Endothelial cell of umbilical vein (primary cell): Measurements from ENCODE around the gene NDUFV1. TPM values are rescaled to one million over a fixed set of nuclear protein-coding genes. Genes with fewer than 3 reads are reported as not detected.
A peak's percentile ranks its signal among the peaks of the same experiment; 100 is the strongest.

Experiments
- BruUV-seq: library from RNA; stranded (reverse); fragments of 400-500 nt; replicated peaks from 2 replicates; lab custom pipeline; 2021; lab: Mats Ljungman, UMichigan
- CTCF ChIA-PET: fragments of 300-600, 350-600 bp; sonication (Branson Sonifier 250); formaldehyde crosslinking; loops from one replicate; lab custom pipeline; 2021; ENCODE audit warnings: antibody characterized with exemption, inconsistent platforms; lab: Charles Lee
- POLR2A ChIA-PET: fragments of 300-600, 350-600 bp; sonication (Branson Sonifier 250); formaldehyde crosslinking; loops from one replicate; lab custom pipeline; 2021; ENCODE audit warnings: antibody characterized with exemption, inconsistent platforms; lab: Charles Lee
- DNase-seq: peaks from one replicate; pipeline ENCODE4 v3.0.0-alpha.2; 2011; ENCODE audit warnings: low read depth, low spot score
- FAIRE-seq: peaks from 2 replicates; lab custom pipeline; 2011; peaks lifted over from hg19 to GRCh38; lab: Jason Lieb, UNC
- H2AFZ ChIP-seq: 2 replicates; pipeline ENCODE4 v1.6.0; 2012; ENCODE audit warnings: low read depth, low read length, control low read depth, inconsistent platforms
- H3K27ac ChIP-seq: 2 replicates; pipeline ENCODE4 v1.5.1; 2011; ENCODE audit warnings: low read depth, mild to moderate bottlenecking, control low read depth, low read length, moderate library complexity; ENCODE audit not compliant: insufficient read depth
- H3K27me3 ChIP-seq, 2 experiments: 2 replicates each; pipeline versions ENCODE4 v1.6.0 to v1.6.1; 2011; ENCODE audit warnings: low read length in 2 of 2, mixed read lengths in 1 of 2; ENCODE audit not compliant: control insufficient read depth in 2 of 2, insufficient read depth in 2 of 2
- H3K36me3 ChIP-seq, 2 experiments: 2 replicates in 1 of 2; 3 replicates in 1 of 2; pipeline ENCODE4 v1.5.1; 2011; ENCODE audit warnings: low read length in 2 of 2, mild to moderate bottlenecking in 1 of 2, moderate library complexity in 1 of 2; ENCODE audit not compliant: control insufficient read depth in 2 of 2, insufficient read depth in 2 of 2; ENCODE audit errors: extremely low read depth in 1 of 2
- H3K4me1 ChIP-seq: 3 replicates; pipeline ENCODE4 v1.5.1; 2011; ENCODE audit warnings: mild to moderate bottlenecking, low read length; ENCODE audit not compliant: control insufficient read depth, insufficient read depth; ENCODE audit errors: extremely low read depth
- H3K4me2 ChIP-seq: 2 replicates; pipeline ENCODE4 v1.6.1; 2011; ENCODE audit warnings: low read length, control low read depth, mixed read lengths; ENCODE audit not compliant: insufficient read depth
- H3K4me3 ChIP-seq, 3 experiments: fragments of 200-600 bp in 1 of 3; sonication (generic), shearing (Covaris generic) in 1 of 3; replicated peaks in 1 of 3; 2 replicates each; pipeline ENCODE4 v1.5.1; 2011 to 2016; ENCODE audit warnings: control low read depth in 3 of 3, low read length in 3 of 3, mild to moderate bottlenecking in 2 of 3, inconsistent platforms in 1 of 3, low read depth in 1 of 3, moderate library complexity in 1 of 3; ENCODE audit not compliant: insufficient read depth in 1 of 3
- H3K79me2 ChIP-seq: 2 replicates; pipeline ENCODE4 v1.6.0; 2012; ENCODE audit warnings: low read length, inconsistent platforms; ENCODE audit not compliant: control insufficient read depth, insufficient read depth
- H3K9ac ChIP-seq: replicated peaks from 2 replicates; pipeline ENCODE3; 2011; ENCODE audit warnings: low read length, control low read depth; ENCODE audit not compliant: insufficient read depth; ENCODE audit errors: extremely low read depth
- H3K9me1 ChIP-seq: replicated peaks from 3 replicates; pipeline ENCODE4 v1.6.0; 2011; ENCODE audit warnings: mild to moderate bottlenecking, low read length; ENCODE audit not compliant: control insufficient read depth, insufficient read depth; ENCODE audit errors: extremely low read depth
- H3K9me3 ChIP-seq: replicated peaks from 2 replicates; pipeline ENCODE4 v1.5.1; 2012; ENCODE audit warnings: low read length, inconsistent platforms; ENCODE audit not compliant: control insufficient read depth, insufficient read depth
- H4K20me1 ChIP-seq: replicated peaks from 2 replicates; pipeline ENCODE3; 2011; ENCODE audit warnings: mild to moderate bottlenecking, low read length; ENCODE audit not compliant: control insufficient read depth, insufficient read depth; ENCODE audit errors: extremely low read depth
- EZH2 ChIP-seq: IDR thresholded peaks from 2 replicates; pipeline ENCODE4 v1.6.1; 2012; ENCODE audit warnings: borderline replicate concordance, low read depth, mild to moderate bottlenecking, moderate library complexity, low read length, inconsistent platforms; ENCODE audit not compliant: severe bottlenecking
- FOS ChIP-seq: IDR thresholded peaks from 2 replicates; pipeline ENCODE4 v1.6.1; 2011; ENCODE audit warnings: mild to moderate bottlenecking, low read length, moderate library complexity, borderline replicate concordance; ENCODE audit not compliant: insufficient read depth
- GATA2 ChIP-seq: IDR thresholded peaks from 2 replicates; pipeline ENCODE4 v1.7.0; 2011; ENCODE audit warnings: low read depth, mild to moderate bottlenecking, moderate library complexity, mixed read lengths, low read length; ENCODE audit not compliant: insufficient read length, insufficient read depth
- JUN ChIP-seq: IDR thresholded peaks from 2 replicates; pipeline ENCODE4 v1.6.1; 2011; ENCODE audit warnings: borderline replicate concordance, low read depth; ENCODE audit not compliant: insufficient read length, insufficient read depth
- MYC ChIP-seq: IDR thresholded peaks from one replicate; pipeline ENCODE4 v1.6.1; 2011; ENCODE audit warnings: mild to moderate bottlenecking, low read depth, low read length
- POLR2A ChIP-seq: IDR thresholded peaks from 2 replicates; pipeline ENCODE4 v1.6.1; 2012; ENCODE audit warnings: low read depth, mild to moderate bottlenecking, control low read depth, low read length
- POLR2AphosphoS5 ChIP-seq: IDR thresholded peaks from 2 replicates; pipeline ENCODE4 v1.6.1; 2012; ENCODE audit warnings: low read depth, mild to moderate bottlenecking, control low read depth, low read length, moderate library complexity; ENCODE audit not compliant: insufficient read depth
- dilution Hi-C: fragments of 300-500 bp; cut with MboI; formaldehyde crosslinking; loops from one replicate; pipeline ENCODE4 v1.15.0; 2019; ENCODE audit warnings: low sequenced_read_pairs; ENCODE audit not compliant: extremely low pct_ligation_motif_present
- intact Hi-C: fragments of 100-400 bp; cut with micrococcal nuclease; formaldehyde crosslinking; loops from one replicate; pipeline ENCODE4 v1.10.0; 2022
- polyA plus RNA-seq, 4 experiments: library from polyadenylated mRNA; depleted of rRNA in 3 of 4; stranded (reverse) in 3 of 4; unstranded in 1 of 4; fragments of >200 nt; gene quantifications; 2 replicates each; pipeline versions ENCODE4 v1.2.1 to v1.2.3, GENCODE V29; 2011 to 2012; ENCODE audit warnings: missing spikeins in 1 of 4
- total RNA-seq: library from RNA; stranded (reverse); gene quantifications from 2 replicates; pipeline ENCODE4 v1.2.3, GENCODE V29; 2021
- TF ChIP-seq, protein P1 (sequence below): IDR thresholded peaks from 2 replicates; pipeline ENCODE4 v1.6.1; 2011; ENCODE audit not compliant: insufficient read depth, insufficient read length
- TF ChIP-seq, protein P2 (sequence below), 2 donors: IDR thresholded peaks; 1 replicate in 1 of 2; 2 replicates in 1 of 2; pipeline ENCODE4 v1.5.1; 2011; ENCODE audit warnings: low read length in 2 of 2, mild to moderate bottlenecking in 2 of 2, moderate library complexity in 2 of 2, control low read depth in 1 of 2, inconsistent platforms in 1 of 2, low read depth in 1 of 2; ENCODE audit not compliant: insufficient read depth in 1 of 2; ENCODE audit errors: extremely low read depth in 1 of 2

Gene NDUFV1
- total and polyA plus RNA-seq, 2 donors (not counting 3 experiments of a cell fraction or from before 2014, with no cell fraction given) = 191 to 203 TPM

DNA sequence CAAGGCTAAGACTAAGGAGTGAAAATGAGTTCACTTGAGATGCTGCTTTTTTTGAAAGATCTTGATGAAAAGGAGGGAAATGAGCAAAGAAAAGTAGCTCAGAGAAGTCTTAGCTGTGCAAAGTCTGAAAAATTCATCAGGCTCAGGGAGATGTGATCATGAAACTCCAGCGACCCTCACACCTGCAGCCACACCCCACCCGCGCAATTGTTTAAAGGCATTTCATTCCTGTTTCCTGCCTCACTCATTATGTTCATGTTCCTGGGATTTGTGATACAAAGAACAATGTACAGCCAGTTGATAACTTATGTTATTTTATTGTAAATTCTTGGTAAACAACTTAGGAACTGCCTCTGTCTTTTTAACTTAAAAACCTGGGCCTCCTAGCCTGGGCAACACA lies 31.8 kb upstream of the NDUFV1 start:
- no TSS peak for BruUV-seq
- Histone ChIP-seq H4K20me1 (no peaks in the 10 kb centered on the region), H3K9me3 (no peaks in the 10 kb centered on the region), H3K9ac (peak overlapping the region; percentile 38), H3K4me3 (no peak overlapping the region), H3K27me3 (no peaks in the 10 kb centered on the region), H3K79me2 (no peaks in the 10 kb centered on the region), H3K4me2 (no peak overlapping the region), H2AFZ (no peak overlapping the region), H3K27ac (no peak overlapping the region), H3K4me1 (peaks cover 28% of the 10 kb centered on the region), H3K36me3 (no peaks in the 10 kb centered on the region), H3K9me1 (no peaks in the 10 kb centered on the region)
- ChIA-PET POLR2A (no interaction called here), CTCF (interaction anchor here (1.0 to 1.4 kb wide), 3 partner anchors 8 to 54 kb away, joined by 3 to 5 read pairs (median 3); partner anchors contain the start of genes GSTP1 and NUDT8)
- dilution Hi-C loops = no loop called here
- DNase-seq = peak; percentile 42
- FAIRE-seq = peak; percentile 95
- no peak for TF ChIP-seq MYC
- intact Hi-C loops = no loop called here

DNA sequence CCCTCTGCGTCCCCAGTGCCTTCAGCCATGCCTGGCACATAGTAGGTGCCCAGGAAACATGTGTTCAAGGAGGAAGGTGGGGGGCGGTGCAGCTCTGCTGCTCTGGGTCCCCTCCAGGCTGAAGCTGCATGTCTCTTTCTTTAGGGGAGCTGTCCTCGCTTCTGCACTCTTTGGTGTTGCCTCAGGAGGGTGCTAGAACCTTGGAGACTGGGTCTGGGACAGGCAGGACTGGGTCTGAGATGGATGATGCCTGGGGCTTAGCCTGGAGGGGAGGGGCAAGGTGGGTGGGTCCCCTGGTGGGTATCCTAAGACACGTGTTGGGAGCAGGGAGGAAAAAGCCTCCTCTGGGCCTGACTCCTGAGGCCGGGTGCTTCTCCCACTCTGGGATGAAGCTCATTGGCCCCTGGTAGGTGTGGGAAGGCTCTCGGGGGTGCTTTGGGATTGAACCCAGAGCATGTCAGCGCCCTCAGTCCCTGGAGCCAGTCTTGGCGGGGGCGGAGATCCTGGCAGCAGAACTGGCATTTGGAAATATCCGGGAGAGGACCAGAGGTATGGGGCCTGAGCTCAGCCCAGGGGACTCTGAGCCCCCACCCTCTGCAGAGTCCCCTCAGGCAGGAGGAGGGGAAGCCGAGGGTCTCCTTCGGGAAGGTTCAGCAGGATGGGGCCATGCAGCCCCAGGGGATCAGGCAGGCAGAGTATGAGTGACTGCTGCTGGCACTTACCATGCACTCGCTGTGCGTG lies 29.8 kb upstream of the NDUFV1 start:
- dilution Hi-C loops = no loop called here
- Histone ChIP-seq H3K79me2 (no peaks in the 10 kb centered on the region), H3K36me3 (no peaks in the 10 kb centered on the region), H3K4me1 (peaks cover 28% of the 10 kb centered on the region), H3K4me2 (no peak overlapping the region), H2AFZ (no peak overlapping the region), H4K20me1 (no peaks in the 10 kb centered on the region), H3K9ac (no peak overlapping the region), H3K9me1 (no peaks in the 10 kb centered on the region), H3K9me3 (no peaks in the 10 kb centered on the region), H3K4me3 (no peak overlapping the region), H3K27ac (no peak overlapping the region), H3K27me3 (peaks cover 2 to 4% of the 10 kb centered on the region in 2 experiments)
- FAIRE-seq (no peak), DNase-seq (no peak)
- BruUV-seq = no TSS peak
- intact Hi-C loops = no loop called here
- ChIA-PET POLR2A (no interaction called here), CTCF (interaction anchor here (0.8 to 1.0 kb wide), 2 partner anchors 13 to 53 kb away, joined by 3 to 6 read pairs; partner anchors contain the start of gene NUDT8)
- TF ChIP-seq POLR2A (no peak), JUN (no peak), FOS (no peak), MYC (no peak), POLR2AphosphoS5 (no peak), GATA2 (no peak), EZH2 (no peak)
- TF ChIP-seq, protein P1, sequence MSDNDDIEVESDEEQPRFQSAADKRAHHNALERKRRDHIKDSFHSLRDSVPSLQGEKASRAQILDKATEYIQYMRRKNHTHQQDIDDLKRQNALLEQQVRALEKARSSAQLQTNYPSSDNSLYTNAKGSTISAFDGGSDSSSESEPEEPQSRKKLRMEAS = no peak
- TF ChIP-seq, protein P2, sequence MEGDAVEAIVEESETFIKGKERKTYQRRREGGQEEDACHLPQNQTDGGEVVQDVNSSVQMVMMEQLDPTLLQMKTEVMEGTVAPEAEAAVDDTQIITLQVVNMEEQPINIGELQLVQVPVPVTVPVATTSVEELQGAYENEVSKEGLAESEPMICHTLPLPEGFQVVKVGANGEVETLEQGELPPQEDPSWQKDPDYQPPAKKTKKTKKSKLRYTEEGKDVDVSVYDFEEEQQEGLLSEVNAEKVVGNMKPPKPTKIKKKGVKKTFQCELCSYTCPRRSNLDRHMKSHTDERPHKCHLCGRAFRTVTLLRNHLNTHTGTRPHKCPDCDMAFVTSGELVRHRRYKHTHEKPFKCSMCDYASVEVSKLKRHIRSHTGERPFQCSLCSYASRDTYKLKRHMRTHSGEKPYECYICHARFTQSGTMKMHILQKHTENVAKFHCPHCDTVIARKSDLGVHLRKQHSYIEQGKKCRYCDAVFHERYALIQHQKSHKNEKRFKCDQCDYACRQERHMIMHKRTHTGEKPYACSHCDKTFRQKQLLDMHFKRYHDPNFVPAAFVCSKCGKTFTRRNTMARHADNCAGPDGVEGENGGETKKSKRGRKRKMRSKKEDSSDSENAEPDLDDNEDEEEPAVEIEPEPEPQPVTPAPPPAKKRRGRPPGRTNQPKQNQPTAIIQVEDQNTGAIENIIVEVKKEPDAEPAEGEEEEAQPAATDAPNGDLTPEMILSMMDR (IDR thresholded peaks at IDR 0.05; ENCODE audit: extremely low read depth in 1 of 2, insufficient read depth in 1 of 2, low read depth in 1 of 2, low read length in 2 of 2) = no peak
